ENCODE measurements around the gene ADAMTS2.

ADAMTS2 gene

DNA sequence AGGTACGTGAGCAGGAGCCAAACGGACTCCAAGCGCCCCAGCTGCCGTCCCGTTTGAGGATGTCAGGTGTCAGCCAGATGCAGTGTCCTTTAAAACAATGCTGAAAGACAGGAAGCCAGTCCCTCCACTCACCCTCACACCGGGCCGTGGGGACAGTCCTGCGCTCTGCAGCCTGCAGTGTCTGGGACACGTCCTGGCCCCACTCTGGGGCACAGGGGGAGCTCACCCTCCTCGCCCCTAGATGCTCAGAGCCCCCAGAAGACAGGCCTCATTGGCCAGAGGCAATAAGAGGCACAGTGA is 205.4 kb downstream of the ADAMTS2 start:
- in situ Hi-C loops (cut with MboI; ENCODE audit: low sequenced_read_pairs): no loop called here

DNA sequence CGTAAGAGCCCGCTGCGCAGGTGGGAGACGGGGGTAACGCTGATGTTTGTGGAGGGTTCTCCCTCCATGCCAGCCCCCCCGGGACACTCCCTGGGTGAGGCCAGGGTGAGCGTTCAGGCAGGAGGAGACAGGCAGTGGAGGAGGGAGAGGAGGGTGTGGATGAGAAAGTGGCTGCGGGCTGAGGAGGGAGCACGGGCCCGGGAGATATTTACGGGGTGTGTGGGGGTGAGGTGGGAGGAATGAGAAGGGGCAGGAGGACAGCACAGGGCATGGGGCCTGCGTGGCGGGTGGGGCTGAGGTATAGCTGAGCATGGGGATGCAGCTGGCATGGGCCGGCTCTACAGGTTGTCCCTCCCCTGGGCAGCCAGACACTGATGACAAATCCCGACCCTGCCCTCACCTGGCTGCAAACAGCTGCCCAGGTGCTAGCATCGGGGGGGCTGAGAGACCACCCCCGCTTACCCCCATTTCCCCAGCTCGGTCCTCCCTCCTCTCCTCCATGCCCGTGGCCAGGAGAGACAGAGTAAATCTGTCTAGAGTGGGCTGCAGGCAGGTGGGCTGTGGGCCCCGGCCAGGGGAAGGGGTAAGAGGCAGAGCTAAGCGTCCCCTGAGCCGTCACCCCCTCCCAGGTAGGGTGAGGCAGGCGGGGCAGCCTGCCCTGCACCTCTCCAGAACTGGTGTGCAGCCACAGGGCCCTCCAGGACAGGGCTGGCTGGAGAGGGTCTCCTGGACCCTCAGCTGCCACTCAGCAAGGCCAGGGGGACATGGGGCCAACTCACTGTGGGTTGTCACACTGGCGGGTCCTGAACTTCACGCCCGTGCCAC is 205.9 kb downstream of the ADAMTS2 start:
- H3K36me3 ChIP-seq (replicated peaks): no peaks in the 10 kb centered on the region
- in situ Hi-C loops (cut with MboI; ENCODE audit: low sequenced_read_pairs): no loop called here
- H3K4me3 ChIP-seq: no peak overlapping the region
- no peaks in the 10 kb centered on the region for H3K27me3 ChIP-seq (ENCODE audit: low read depth)
- H3K4me1 ChIP-seq: no peaks in the 10 kb centered on the region
- no peaks in the 10 kb centered on the region for H3K9me3 ChIP-seq
- no peak for DNase-seq (ENCODE audit: low spot score in 2 of 2)

More for the DNA sequence above, 205.4 kb downstream of the ADAMTS2 start:
- Histone ChIP-seq H3K9me3 (no peaks in the 10 kb centered on the region), H3K27me3 (ENCODE audit: low read depth) (no peaks in the 10 kb centered on the region), H3K4me3 (no peak overlapping the region), H3K4me1 (no peaks in the 10 kb centered on the region), H3K36me3 (replicated peaks) (no peaks in the 10 kb centered on the region)
- no peak for DNase-seq (ENCODE audit: low spot score in 2 of 2)

GRCh38 chr5:179138568-179138925 is 206.7 kb downstream of the ADAMTS2 start:
- H3K27me3 ChIP-seq (ENCODE audit: low read depth): no peaks in the 10 kb centered on the region
- H3K9me3 ChIP-seq: no peaks in the 10 kb centered on the region
- in situ Hi-C loops (cut with MboI; ENCODE audit: low sequenced_read_pairs): no loop called here
- DNase-seq (ENCODE audit: low spot score in 2 of 2): no peak
- H3K4me3 ChIP-seq: no peak overlapping the region
- no peaks in the 10 kb centered on the region for H3K4me1 ChIP-seq
- no peaks in the 10 kb centered on the region for H3K36me3 ChIP-seq (replicated peaks)

GRCh38 chr5:179137643-179138567 is 207.4 kb downstream of the ADAMTS2 start:
- Histone ChIP-seq H3K9me3 (no peaks in the 10 kb centered on the region), H3K4me1 (no peaks in the 10 kb centered on the region), H3K4me3 (no peak overlapping the region), H3K36me3 (replicated peaks) (no peaks in the 10 kb centered on the region), H3K27me3 (ENCODE audit: low read depth) (no peaks in the 10 kb centered on the region)
- in situ Hi-C loops (cut with MboI; ENCODE audit: low sequenced_read_pairs): no loop called here
- no peak for DNase-seq (ENCODE audit: low spot score in 2 of 2)

DNA sequence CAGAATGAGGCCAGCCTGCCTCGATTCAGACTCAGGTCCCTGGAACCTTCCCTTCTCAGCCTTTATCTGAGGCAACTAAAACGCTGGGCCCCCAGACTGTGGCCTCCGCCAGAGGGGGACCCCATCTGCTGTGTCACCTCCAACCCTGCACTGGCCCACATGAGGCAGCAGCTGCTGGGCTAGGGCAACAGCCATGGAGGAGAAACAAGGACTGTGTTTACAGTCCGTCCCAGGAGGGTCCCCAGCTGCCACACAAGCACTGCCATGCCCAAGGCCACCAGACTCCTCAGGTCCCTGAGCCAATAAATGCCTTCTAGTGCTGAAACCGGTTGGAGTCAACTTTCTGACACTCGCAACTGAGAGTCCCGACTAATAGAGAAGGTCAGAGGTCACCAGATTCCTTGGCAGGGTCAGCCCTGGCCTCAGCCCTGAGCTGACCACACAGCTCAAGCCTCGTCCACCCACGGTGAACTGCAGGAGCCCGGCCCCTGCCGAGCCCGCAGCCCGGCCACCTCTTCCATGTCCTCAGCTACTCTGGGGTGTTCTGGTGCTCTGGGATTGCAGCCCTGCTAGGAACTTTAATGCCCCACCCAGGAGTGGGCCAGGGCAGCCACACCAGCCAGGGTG is 208.1 kb downstream of the ADAMTS2 start:
- no peak for DNase-seq (ENCODE audit: low spot score in 2 of 2)
- Histone ChIP-seq H3K27me3 (ENCODE audit: low read depth) (no peaks in the 10 kb centered on the region), H3K4me3 (no peak overlapping the region), H3K4me1 (no peaks in the 10 kb centered on the region), H3K36me3 (replicated peaks) (no peaks in the 10 kb centered on the region), H3K9me3 (no peaks in the 10 kb centered on the region)
- in situ Hi-C loops (cut with MboI; ENCODE audit: low sequenced_read_pairs): no loop called here

- Histone ChIP-seq H3K9me3 (no peaks in the 10 kb centered on the region), H3K36me3 (replicated peaks) (no peaks in the 10 kb centered on the region), H3K27me3 (ENCODE audit: low read depth) (no peaks in the 10 kb centered on the region), H3K4me3 (no peak overlapping the region), H3K4me1 (no peaks in the 10 kb centered on the region)
- in situ Hi-C loops (cut with MboI; ENCODE audit: low sequenced_read_pairs): no loop called here
- DNase-seq (ENCODE audit: low spot score in 2 of 2): no peak
These were observed 209.6 kb downstream of the ADAMTS2 start for GRCh38 chr5:179135441-179136215.

DNA sequence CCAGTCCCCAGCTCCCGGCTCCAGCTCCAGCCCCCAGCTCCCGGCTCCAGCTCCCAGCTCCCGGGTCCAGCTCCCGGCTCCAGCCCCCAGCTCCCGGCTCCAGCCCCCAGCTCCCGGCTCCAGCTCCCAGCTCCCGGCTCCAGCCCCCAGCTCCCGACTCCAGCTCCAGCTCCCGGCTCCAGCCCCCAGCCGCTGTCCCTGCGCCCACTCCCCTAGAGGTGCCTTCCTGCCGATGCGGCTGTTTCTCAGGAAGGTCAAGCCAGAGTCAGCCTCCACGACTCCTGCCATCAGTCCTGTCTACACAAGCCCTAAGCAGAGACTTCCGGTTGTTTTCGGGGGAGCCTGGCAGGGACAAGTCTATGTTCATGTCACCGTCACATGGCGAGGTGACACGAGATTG is 210.3 kb downstream of the ADAMTS2 start:
- no peaks in the 10 kb centered on the region for H3K36me3 ChIP-seq (replicated peaks)
- no peaks in the 10 kb centered on the region for H3K9me3 ChIP-seq
- H3K27me3 ChIP-seq (ENCODE audit: low read depth): no peaks in the 10 kb centered on the region
- no peak overlapping the region for H3K4me3 ChIP-seq
- DNase-seq (ENCODE audit: low spot score in 2 of 2): no peak
- H3K4me1 ChIP-seq: no peaks in the 10 kb centered on the region
- in situ Hi-C loops (cut with MboI; ENCODE audit: low sequenced_read_pairs): no loop called here

- no peak for DNase-seq (ENCODE audit: low spot score in 2 of 2)
- Histone ChIP-seq H3K27me3 (ENCODE audit: low read depth) (no peaks in the 10 kb centered on the region), H3K4me1 (no peaks in the 10 kb centered on the region), H3K36me3 (replicated peaks) (no peaks in the 10 kb centered on the region), H3K9me3 (no peaks in the 10 kb centered on the region), H3K4me3 (no peak overlapping the region)
- in situ Hi-C loops (cut with MboI; ENCODE audit: low sequenced_read_pairs): no loop called here
These were observed 210.8 kb downstream of the ADAMTS2 start for GRCh38 chr5:179134511-179134910.

GRCh38 chr5:179132586-179133355 is 212.5 kb downstream of the ADAMTS2 start:
- no peaks in the 10 kb centered on the region for H3K9me3 ChIP-seq
- in situ Hi-C loops (cut with MboI; ENCODE audit: low sequenced_read_pairs): no loop called here
- no peak for DNase-seq (ENCODE audit: low spot score in 2 of 2)

DNA sequence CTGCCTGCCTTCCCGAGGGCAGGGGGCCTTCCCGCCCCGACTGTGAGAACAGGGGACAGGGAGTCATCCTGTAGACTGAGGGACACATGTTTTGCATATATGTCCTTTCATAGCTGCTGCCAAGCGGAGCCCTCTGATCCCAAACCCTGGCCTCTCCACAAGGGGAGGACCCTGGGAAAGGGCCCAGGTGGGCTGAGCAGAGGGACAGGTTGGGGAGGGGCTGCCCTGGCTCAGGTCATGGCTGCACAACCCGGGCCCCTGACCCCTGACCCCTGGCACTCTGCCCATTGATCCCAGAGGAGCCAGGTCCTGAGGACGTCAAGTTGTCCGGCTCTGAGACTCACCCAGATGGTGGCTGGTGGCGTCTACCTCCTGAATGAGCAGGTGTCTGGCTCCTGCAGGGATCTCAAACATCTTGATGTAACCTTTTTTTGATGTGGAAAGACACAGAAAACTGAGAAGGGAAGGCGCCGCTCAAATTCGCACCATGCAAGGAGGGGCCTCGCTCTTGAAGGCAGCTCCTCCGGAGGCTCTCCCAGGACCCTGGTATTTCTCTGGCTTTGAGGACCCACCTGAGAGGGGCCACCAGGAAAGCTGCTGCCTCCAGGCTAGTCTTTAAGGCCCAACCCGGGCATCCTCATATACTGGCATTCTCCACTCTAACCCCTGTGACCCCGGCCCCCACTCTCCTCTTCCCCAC is 213.2 kb downstream of the ADAMTS2 start:
- Histone ChIP-seq H3K36me3 (replicated peaks) (no peaks in the 10 kb centered on the region), H3K27me3 (ENCODE audit: low read depth) (no peaks in the 10 kb centered on the region), H3K4me3 (no peak overlapping the region), H3K9me3 (no peaks in the 10 kb centered on the region), H3K4me1 (no peaks in the 10 kb centered on the region)
- no peak for DNase-seq (ENCODE audit: low spot score in 2 of 2)
- in situ Hi-C loops (cut with MboI; ENCODE audit: low sequenced_read_pairs): no loop called here

More at GRCh38 chr5:179132586-179133355, 212.5 kb downstream of the ADAMTS2 start:
- Histone ChIP-seq H3K4me1 (no peaks in the 10 kb centered on the region), H3K36me3 (replicated peaks) (no peaks in the 10 kb centered on the region), H3K27me3 (ENCODE audit: low read depth) (no peaks in the 10 kb centered on the region), H3K4me3 (no peak overlapping the region)

- in situ Hi-C loops (cut with MboI; ENCODE audit: low sequenced_read_pairs): no loop called here
- no peaks in the 10 kb centered on the region for H3K27me3 ChIP-seq (ENCODE audit: low read depth)
These were observed 213.9 kb downstream of the ADAMTS2 start for GRCh38 chr5:179131321-179131835.

DNA sequence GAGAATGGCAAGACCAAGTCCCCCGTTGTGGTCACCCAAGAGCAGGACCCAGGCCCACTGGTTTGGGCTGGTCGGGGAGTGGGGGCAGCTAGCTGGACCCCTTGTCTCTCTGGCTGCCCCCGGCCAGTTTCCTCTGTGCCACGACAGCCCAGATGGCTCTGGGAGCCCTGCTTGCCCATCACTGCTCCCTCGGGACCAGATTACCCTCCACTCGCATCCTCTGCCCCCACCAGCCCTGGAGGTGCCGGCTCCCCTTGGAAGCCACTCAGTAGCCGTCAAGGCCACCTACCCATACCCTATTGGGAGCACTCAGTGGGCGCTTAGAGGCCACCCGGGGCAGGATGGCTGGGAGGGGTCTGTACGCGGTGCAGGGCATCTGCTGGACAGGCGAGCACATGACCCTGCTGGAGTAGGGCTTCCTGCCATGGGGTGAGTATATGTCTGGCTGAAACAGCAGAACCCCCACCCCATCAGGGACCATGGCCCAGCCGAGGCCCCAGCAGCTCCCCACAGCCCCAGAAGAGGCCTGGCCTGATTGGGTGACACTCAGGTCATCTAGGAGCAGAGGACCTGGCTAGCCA is 215.1 kb downstream of the ADAMTS2 start:
- DNase-seq (ENCODE audit: low spot score in 2 of 2): no peak
- H3K9me3 ChIP-seq: no peaks in the 10 kb centered on the region
- no peaks in the 10 kb centered on the region for H3K27me3 ChIP-seq (ENCODE audit: low read depth)
- no peak overlapping the region for H3K4me3 ChIP-seq
- no peaks in the 10 kb centered on the region for H3K4me1 ChIP-seq
- in situ Hi-C loops (cut with MboI; ENCODE audit: low sequenced_read_pairs): no loop called here
- H3K36me3 ChIP-seq (replicated peaks): no peaks in the 10 kb centered on the region

More at GRCh38 chr5:179131321-179131835, 213.9 kb downstream of the ADAMTS2 start:
- Histone ChIP-seq H3K9me3 (no peaks in the 10 kb centered on the region), H3K4me3 (no peak overlapping the region), H3K4me1 (no peaks in the 10 kb centered on the region), H3K36me3 (replicated peaks) (no peaks in the 10 kb centered on the region)
- DNase-seq (ENCODE audit: low spot score in 2 of 2): no peak

Data from HAP-1 (cell line).